SU-DHL-6 (cell line): Measurements from ENCODE around the gene REXO4.

Source experiments
- H2AFZ ChIP-seq: fragments of 200-600 bp; sonication (generic); 2 replicates; pipeline ENCODE4 v1.6.1; 2014; ENCODE audit warnings: low read depth, mild to moderate bottlenecking, moderate library complexity, mixed read lengths, antibody characterized with exemption, low read length; ENCODE audit not compliant: severe bottlenecking
- H3F3A ChIP-seq: fragments of 200-600 bp; shearing (Covaris generic); 2 replicates; pipeline ENCODE4 v1.6.0; 2016; ENCODE audit warnings: antibody characterized with exemption, mild to moderate bottlenecking; ENCODE audit not compliant: insufficient read depth
- H3K27ac ChIP-seq: fragments of 200-600 bp; sonication (generic); 2 replicates; pipeline ENCODE4 v1.5.1; 2016; ENCODE audit warnings: low read depth, mild to moderate bottlenecking, low read length, moderate library complexity, mixed read lengths
- H3K27me3 ChIP-seq: fragments of 200-600 bp; sonication (generic), shearing (Covaris generic); 2 replicates; pipeline ENCODE4 v1.6.0; 2014; ENCODE audit warnings: mild to moderate bottlenecking, low read length
- H3K36me3 ChIP-seq: fragments of 200-600 bp; sonication (generic); 2 replicates; pipeline ENCODE4 v1.6.1; 2014; ENCODE audit warnings: mild to moderate bottlenecking, low read length, mixed read lengths
- H3K4me2 ChIP-seq: fragments of 300-600, 200-600 bp; shearing (Covaris generic), sonication (generic); 2 replicates; pipeline ENCODE4 v1.6.0; 2014; ENCODE audit warnings: low read length, low read depth, mild to moderate bottlenecking; ENCODE audit not compliant: poor library complexity, severe bottlenecking
- H3K4me3 ChIP-seq: fragments of 200-600 bp; sonication (generic); 2 replicates; pipeline ENCODE4 v1.5.1; 2014; ENCODE audit warnings: antibody characterized with exemption, low read length, mild to moderate bottlenecking, mixed read lengths; ENCODE audit not compliant: insufficient read depth, poor library complexity, severe bottlenecking
- H3K79me2 ChIP-seq: fragments of 200-600 bp; sonication (generic); 2 replicates; pipeline ENCODE4 v1.6.1; 2014; ENCODE audit warnings: mild to moderate bottlenecking, low read length, moderate library complexity; ENCODE audit not compliant: insufficient read depth
- H3K9ac ChIP-seq: fragments of 200-600 bp; sonication (generic); 2 replicates; pipeline ENCODE4 v1.7.0; 2014; ENCODE audit warnings: mild to moderate bottlenecking, low read length
- H3K9me2 ChIP-seq: fragments of 200-600 bp; sonication (generic); replicated peaks from 2 replicates; pipeline ENCODE4 v1.6.1; 2014; ENCODE audit warnings: low read length; ENCODE audit not compliant: insufficient read depth
- H3K9me3 ChIP-seq: fragments of 200-600 bp; sonication (generic); 2 replicates; pipeline ENCODE4 v1.6.1; 2014; ENCODE audit warnings: low read length, mixed read lengths; ENCODE audit not compliant: insufficient read depth
- H4K20me1 ChIP-seq: fragments of 200-600 bp; sonication (generic); 2 replicates; pipeline ENCODE4 v1.6.1; 2014; ENCODE audit warnings: low read depth, mild to moderate bottlenecking, antibody characterized with exemption, low read length, moderate library complexity, mixed read lengths
- CTCF ChIP-seq: fragments of 200-600 bp; sonication (generic); IDR thresholded peaks from one replicate; pipeline ENCODE4 v1.5.1; 2017; ENCODE audit warnings: antibody characterized with exemption, mild to moderate bottlenecking, low read length, moderate library complexity; ENCODE audit not compliant: insufficient read depth, poor library complexity, severe bottlenecking
- EZH2phosphoT487 ChIP-seq: fragments of 200-600 bp; sonication (generic), shearing (Covaris generic); conservative IDR thresholded peaks from 2 replicates; pipeline ENCODE4 v1.6.1; 2018; ENCODE audit warnings: mild to moderate bottlenecking, antibody characterized with exemption, low read length, moderate library complexity, mixed read lengths

The REXO4 gene

GRCh38 chr9:133405508-133406438, 12.0 kb downstream of the REXO4 start:
- Histone ChIP-seq H3F3A (no peaks in the 10 kb centered on the region), H3K27me3 (no peaks in the 10 kb centered on the region), H3K36me3 (no peaks in the 10 kb centered on the region), H3K4me3 (no peak overlapping the region), H3K9me2 (no peaks in the 10 kb centered on the region), H2AFZ (no peak overlapping the region), H3K9ac (no peak overlapping the region), H3K79me2 (no peaks in the 10 kb centered on the region), H3K4me2 (no peak overlapping the region), H3K9me3 (no peaks in the 10 kb centered on the region), H3K27ac (no peak overlapping the region), H4K20me1 (no peaks in the 10 kb centered on the region)
- no peak for TF ChIP-seq CTCF
- TF ChIP-seq EZH2phosphoT487, result no peak

GRCh38 chr9:133404454-133405002, 13.3 kb downstream of the REXO4 start:
- no peaks in the 10 kb centered on the region for H3K36me3 ChIP-seq
- no peaks in the 10 kb centered on the region for H4K20me1 ChIP-seq

DNA sequence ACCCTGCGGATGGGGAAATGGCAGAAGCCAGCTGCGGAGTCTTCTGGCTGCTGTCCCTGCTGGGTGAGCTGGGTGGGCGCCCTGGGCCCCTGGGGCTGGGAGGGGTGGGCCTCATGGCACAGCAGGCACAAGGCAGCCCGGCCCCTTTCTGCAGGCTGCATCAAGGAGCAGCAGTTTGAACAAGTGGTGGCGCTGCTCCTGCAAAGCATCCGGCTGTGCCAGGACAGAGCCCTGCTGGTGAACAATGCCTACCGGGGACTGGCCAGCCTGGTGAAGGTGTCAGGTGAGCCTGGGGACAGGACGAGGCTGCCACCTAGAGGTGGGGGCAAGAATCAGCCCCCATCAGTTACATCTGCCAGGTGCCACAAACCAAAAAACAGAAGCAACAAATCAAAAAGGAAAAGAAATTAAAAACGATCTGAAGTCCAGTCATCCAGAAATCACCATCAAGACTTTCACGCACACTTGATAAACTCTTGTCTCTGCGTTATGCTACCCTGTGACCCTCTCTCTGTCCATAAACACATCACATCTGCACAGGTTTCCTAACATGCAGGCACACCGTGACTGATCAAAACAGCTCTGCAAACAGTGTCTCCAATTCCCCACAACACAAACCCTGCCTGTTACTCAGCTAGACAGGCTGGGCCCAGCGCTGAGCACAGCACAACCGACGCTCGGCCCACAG, 13.9 kb downstream of the REXO4 start:
- Histone ChIP-seq H3K36me3 (no peaks in the 10 kb centered on the region), H4K20me1 (no peaks in the 10 kb centered on the region)
- peak; percentile 55 for TF ChIP-seq CTCF
- no peak for TF ChIP-seq EZH2phosphoT487

More at GRCh38 chr9:133404454-133405002, 13.3 kb downstream of the REXO4 start:
- no peak overlapping the region for H3K9ac ChIP-seq
- no peak overlapping the region for H3K4me3 ChIP-seq
- H3K9me2 ChIP-seq, result no peaks in the 10 kb centered on the region
- no peaks in the 10 kb centered on the region for H3F3A ChIP-seq
- TF ChIP-seq EZH2phosphoT487 (no peak), CTCF (no peak)
- no peak overlapping the region for H2AFZ ChIP-seq
- no peaks in the 10 kb centered on the region for H3K79me2 ChIP-seq
- no peaks in the 10 kb centered on the region for H3K9me3 ChIP-seq
- H3K27me3 ChIP-seq, result no peaks in the 10 kb centered on the region
- H3K27ac ChIP-seq, result no peak overlapping the region
- H3K4me2 ChIP-seq, result no peak overlapping the region

More for the DNA sequence above, 13.9 kb downstream of the REXO4 start:
- Histone ChIP-seq H3K79me2 (no peaks in the 10 kb centered on the region), H3K4me3 (no peak overlapping the region), H3K4me2 (no peak overlapping the region), H3K9me2 (no peaks in the 10 kb centered on the region), H3K27me3 (no peaks in the 10 kb centered on the region), H3K9me3 (no peaks in the 10 kb centered on the region), H3K9ac (no peak overlapping the region), H2AFZ (no peak overlapping the region), H3K27ac (no peak overlapping the region), H3F3A (no peaks in the 10 kb centered on the region)
